Measurements from ENCODE around the gene CSTB.

CSTB gene

DNA sequence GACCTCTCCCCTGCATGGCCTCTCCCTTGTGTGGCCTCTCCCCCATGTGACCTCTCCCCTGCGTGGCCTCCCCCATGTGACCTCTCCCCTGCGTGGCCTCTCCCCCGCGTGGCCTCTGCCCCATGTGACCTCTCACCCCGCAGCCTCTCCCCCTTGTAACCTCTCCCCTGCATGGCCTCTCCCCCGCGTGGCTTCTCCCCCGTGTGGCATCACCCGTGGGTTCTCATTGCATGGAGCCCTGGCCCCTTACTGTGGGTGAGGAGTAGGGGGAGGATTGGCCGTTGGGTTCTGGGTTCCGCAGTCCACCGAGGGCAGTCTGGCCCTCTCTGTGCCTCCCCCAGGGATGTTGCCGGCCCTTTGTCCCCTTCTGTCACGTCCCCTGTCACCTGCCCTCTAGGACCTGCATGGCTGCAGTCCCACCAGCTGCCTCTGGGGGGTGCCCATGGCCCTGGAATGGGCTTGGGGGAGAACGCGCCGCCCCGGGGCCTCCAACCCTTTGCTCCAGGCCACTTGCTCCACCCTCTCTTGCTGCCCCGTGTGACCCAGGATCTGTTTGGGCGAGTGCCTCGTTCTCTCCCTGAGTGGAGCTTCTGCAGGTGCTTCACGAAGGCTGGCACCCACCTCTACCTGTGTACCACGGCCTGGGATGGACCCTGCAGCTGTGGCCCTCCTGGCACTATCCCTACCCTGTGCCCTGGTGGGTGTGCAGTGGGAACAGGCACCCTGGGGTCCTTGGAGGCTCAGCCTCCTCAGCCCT is 34.6 kb upstream of the CSTB start:
- DNase-seq: peak; percentile 83 to 88

GRCh38 chr21:43809853-43810504 is 33.9 kb upstream of the CSTB start:
- no peak for DNase-seq

GRCh38 chr21:43809346-43809799 is 33.3 kb upstream of the CSTB start:
- DNase-seq: no peak

DNA sequence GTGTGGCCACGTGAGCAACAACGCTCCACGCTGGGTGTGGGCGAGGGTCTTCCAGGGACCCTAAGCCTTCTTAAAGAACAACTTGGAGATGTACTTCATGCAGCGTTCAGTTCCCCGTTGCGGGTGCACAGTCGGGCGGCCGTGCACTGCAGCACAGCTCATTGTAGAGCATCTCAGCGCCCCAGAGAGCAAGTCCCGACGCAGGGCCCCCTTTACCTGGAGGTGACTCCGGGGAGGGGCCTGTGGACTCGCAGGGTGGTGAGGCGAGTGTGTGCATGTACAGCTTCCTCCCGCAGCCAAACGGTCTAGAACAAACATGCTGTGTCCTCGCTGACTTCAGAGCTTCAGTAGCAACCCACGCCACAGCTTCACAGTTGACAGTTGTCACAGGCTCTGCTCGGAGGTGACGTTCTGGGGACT is 32.7 kb upstream of the CSTB start:
- DNase-seq: no peak

DNA sequence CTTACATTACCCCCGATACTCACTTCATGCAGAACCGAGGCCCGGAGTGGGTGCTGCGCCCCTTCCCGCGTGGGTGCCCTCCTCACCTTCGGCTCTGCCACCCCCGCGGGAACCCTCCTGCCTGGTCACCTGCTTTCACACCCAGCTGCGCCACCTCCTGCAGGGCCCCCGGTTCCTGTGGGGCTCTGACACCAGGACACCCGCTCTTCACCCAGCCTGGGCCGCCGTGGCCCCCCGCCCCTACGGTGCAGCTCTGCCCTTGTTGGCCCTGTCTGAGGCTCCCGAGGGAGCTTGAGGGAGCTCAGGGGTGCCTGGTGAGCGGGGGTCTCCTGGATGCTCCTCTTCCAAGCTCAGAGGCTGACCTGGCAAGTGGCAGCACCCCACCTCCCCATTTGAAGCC is 32.3 kb upstream of the CSTB start:
- DNase-seq: no peak

DNA sequence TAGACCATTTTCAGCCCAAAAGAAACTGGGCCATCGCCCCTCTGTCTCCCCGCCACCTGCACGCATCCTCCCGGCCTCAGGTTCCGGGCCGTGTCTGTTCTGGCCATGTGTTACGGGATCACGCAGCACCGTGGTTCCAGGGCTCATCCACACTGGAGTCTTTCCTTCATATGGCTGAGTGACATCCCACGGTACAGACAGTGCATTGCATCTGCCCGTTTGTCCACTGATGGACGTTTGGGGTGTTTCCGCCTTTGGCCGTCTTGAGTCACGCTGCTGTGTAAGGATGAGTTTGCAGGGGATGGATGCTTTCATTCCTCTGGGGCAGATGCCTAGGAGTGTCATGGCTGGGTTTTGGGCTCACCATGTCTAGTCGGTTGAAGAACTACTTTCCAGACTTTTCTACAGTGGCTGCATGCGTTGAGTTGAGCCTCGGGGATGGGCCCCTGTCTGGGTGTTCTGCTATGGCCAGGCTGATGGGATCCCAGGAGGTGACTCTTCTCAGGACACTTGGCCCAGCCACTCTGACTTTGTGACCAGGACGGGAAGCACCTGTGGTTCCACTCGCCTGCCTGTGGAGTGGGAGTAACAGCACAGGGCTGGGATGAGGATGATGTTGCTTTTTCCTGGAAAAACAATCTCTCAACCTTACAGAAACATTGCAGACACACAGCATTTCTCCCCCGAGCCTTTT is 30.1 kb upstream of the CSTB start:
- DNase-seq: no peak

GRCh38 chr21:43805275-43805800 is 29.2 kb upstream of the CSTB start:
- DNase-seq: peak; percentile 28 to 81

DNA sequence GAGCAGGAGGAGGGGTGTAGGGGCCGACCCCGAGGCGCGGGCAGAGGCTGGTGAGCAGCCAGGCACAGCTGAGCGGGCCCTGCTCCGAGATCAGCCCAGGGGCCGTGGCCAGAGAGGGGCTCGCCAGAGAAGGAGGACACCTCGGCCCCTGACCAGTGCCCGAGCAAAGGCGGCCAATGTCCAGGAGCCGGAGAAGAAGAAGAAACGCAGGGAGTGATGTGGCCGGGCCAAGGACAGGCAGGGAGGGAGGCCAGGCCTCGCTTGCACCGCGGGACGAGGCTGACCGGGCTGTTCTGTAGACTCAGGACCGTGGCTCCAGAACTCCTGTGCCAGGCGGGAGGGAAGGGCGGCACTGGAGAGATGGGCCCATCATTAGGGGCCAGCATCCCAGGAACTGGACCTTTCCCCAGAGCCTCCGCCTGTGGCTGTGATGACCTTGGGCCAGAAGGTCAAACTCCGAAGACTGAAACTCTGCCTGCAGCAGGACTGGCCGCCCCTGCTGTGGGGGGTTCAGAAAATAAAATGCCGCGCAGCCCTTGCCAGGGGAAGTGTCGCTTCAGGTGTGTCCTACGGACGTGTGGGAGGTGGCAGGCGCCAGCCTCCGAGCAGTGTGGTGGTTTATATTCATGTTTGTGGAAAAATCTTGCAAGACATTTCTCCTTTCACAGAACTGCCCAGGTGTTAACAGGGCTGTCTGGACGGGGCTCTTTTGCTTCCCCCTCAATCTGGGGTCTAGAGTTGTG is 27.6 kb upstream of the CSTB start:
- DNase-seq: no peak

DNA sequence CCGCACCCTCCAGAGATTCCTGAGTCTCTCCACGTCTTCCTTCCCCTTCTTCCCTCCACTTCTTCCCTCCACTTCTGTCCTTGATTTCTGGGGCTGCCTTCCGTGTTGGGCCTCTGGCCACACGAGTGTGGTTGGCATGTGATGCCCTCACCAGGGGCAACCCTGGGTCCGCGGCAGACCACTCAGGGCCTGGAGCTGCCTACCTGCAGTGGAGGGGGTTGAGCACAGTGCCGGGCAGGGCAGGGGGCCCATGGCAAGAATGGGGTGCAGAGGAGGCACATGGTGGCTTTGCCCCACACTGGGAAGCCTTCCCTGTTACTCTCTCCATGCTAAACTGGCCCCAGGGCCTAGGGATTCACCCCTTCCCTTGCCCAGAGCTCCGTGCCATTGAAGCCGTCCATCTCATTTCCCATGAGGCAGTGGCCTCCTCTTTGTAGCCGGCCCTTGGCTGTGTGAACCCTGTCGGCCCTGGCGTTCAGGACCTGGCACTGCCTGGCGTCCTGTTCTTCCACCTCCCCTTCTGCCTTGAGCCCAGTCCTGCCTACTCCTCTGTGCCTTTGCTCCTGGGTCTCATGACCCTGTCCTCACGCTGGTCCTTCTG is 26.7 kb upstream of the CSTB start:
- no peak for DNase-seq

DNA sequence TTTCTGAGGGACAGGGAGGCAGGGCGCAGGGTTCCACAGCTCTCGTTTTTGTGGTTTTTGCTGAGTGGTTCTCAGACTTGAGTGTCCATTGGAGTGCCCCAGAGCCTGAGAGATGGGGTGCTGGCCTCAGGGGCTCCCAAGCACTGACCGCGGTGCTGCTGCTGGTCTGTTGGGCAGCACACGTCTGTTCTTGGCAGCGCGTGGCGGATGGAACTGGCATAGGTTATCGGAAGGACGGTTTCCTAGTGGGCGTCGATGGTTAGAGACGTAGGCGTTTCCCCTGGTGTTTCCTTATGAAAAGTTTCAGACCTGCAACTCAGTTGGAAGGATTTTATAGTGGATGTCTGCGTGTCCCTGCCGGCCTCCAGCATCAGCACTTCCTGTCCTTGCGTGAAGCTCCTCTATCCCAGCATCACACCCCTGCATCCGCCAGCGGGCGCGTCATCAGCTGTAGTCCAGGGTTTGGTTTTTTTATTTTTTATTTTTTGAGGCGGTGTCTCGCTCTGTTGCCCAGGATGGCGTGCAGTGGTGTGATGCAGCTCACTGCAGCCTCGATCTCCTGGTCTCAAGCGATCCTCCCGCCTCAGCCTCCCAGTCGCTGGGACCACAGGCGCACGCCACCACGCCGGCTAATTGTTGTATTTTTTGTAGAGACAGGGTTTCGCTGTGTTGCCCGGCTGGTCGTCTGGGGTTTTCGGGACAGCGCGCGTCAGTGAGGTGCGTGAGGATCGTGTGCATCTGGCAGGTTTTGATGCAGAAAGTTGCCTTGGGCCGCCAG is 25.1 kb upstream of the CSTB start:
- DNase-seq: no peak

DNA sequence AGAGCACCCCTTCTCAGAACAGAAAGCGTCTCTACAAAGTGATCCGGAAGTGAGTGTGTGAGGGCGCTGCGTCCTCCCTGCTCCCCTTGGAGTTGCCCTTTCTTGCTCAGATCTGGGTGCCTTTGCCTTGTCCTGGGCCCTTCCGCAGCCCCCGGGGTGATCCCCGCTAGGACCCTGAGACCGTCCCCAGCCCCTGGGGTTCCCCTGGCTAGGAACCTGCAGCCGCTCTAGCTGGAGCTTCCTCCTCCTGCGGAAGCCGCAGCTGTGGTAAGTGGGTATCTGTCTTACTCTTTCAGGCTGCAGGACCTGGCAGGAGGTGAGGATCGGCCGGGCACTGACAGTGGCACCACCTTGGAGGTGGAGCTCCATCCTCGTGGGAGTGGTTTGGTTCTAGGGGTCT is 24.5 kb upstream of the CSTB start:
- DNase-seq: no peak

- DNase-seq: no peak
Measured at GRCh38 chr21:43800124-43800523, 24.0 kb upstream of the CSTB start.

DNA sequence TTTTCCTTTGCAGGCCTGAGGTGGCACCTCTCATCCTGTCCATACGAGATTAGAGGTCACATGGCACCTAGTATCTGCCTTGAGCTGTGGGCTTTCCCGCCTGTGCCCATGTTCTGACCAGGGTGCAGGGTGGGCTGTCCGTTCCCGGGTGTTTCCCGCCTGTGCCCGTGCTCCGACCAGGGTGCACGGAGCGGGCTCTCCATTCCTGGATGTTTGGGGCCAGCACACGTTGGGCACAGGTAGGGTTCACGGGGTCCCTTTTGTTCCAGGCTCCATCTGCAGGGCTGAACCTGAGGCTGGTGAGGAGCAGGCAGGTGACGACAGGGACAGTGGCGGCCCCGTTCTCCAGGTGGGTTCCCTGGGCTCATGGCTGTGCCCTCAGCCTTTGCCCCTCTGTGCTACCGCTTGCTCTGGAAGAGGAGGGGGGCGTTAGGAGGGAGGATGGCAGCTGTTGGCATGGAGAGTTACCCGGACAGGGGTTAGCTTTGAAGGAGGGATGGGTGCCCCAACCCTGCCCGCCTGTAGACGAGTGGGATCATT is 23.3 kb upstream of the CSTB start:
- no peak for DNase-seq

GRCh38 chr21:43797925-43798715 is 22.0 kb upstream of the CSTB start:
- no peak for DNase-seq

DNA sequence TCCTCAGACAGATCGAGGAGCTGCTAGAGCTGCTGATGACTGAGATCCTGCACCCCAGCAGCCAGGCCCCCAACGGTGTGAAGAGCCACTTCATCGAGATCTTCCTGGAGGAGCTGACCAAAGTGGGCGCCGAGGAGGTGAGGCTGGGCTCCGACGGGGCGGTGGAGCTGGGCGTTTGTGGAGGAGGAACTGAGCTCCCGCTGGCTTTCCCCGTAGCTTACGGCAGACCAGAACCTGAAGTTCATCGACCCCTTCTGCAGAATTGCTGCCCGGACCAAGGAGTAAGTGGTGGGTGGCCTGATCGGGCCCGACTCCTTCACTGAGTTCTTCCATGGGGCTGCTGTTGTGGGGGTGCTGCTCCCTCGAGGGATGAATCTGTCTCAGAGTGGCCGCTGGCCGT is 21.3 kb upstream of the CSTB start:
- no peak for DNase-seq

GRCh38 chr21:43794857-43795256 is 18.7 kb upstream of the CSTB start:
- DNase-seq: no peak

- no peak for DNase-seq
Measured at GRCh38 chr21:43794311-43794710, 18.2 kb upstream of the CSTB start.

- DNase-seq: no peak
Measured at GRCh38 chr21:43793243-43793642, 17.1 kb upstream of the CSTB start.

- DNase-seq: no peak
Measured at GRCh38 chr21:43792406-43792805, 16.3 kb upstream of the CSTB start.

DNA sequence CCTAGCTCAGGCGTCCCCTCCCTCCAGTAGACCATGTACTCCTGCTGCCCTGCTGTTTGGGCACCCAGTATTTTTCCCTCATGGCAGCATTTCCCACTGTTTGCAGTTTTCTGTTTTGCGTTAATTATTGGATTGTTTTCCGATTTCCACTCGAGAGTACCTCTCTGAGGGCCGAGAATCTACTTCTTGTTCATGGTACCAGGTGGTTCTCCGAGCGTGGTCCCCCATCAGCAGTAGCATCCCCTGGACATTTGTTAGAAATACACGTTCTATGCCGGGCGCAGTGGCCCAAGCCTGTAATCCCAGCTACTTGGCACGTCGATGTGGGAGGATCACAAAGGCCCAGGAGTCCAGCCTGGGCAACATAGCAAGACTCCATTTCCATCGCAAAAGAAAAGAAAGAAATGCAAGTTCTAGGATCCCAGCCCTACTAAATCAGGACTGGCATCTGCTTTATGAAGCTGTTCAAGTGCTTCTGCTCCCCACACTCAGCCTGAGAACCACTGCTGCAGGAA is 14.0 kb upstream of the CSTB start:
- DNase-seq: no peak
